Measurements from ENCODE around the gene NKAIN1. TPM values are rescaled to one million over a fixed set of nuclear protein-coding genes. Genes with fewer than 3 reads are reported as not detected.

Gene NKAIN1
- total and polyA plus RNA-seq, 2 of the 13 experiments (the other 11 are each of a cell fraction or from before 2014, with no cell fraction given): 0.29 to 0.40 TPM

- intact Hi-C loops (cut with micrococcal nuclease; ENCODE audit: unreplicated experiment): no loop called here
- Histone ChIP-seq H3K4me2 (ENCODE audit: low read depth, low read length) (no peak overlapping the region), H3K9ac (ENCODE audit: insufficient read depth, low read depth, low read length) (no peak overlapping the region), H3K27ac (ENCODE audit: extremely low read length, insufficient read depth, low read length) (no peak overlapping the region), H3K36me3 (replicated peaks in 1 of 2; ENCODE audit: control insufficient read depth in 1 of 2, insufficient read depth in 2 of 2, low read length in 2 of 2) (no peaks in the 10 kb centered on the region), H2AFZ (ENCODE audit: low read length) (no peak overlapping the region), H3K4me1 (ENCODE audit: insufficient read depth, low read length) (no peaks in the 10 kb centered on the region), H3K4me3 (replicated peaks in 1 of 3; ENCODE audit: insufficient read depth in 1 of 3, low read depth in 2 of 3, low read length in 3 of 3) (no peak overlapping the region), H3K79me2 (ENCODE audit: insufficient read depth, low read length) (no peaks in the 10 kb centered on the region), H4K20me1 (ENCODE audit: insufficient read depth, low read length) (no peaks in the 10 kb centered on the region), H3K9me3 (ENCODE audit: low read length) (no peaks in the 10 kb centered on the region), H3K27me3 (ENCODE audit: control insufficient read depth in 1 of 2, insufficient read depth in 2 of 2, low read length in 2 of 2) (peaks cover 0 to 17% of the 10 kb centered on the region in 2 experiments; a peak in 2 of 5 replicates)
- peak; percentile 77; the same call in 1 of the 2 replicates for TF ChIP-seq ZNF768 (CRISPR knock-in tag; IDR thresholded peaks at IDR 0.05)
- no peak for TF ChIP-seq ZBTB38 (CRISPR knock-in tag; IDR thresholded peaks at IDR 0.05)
- TF ChIP-seq ZNF672 (CRISPR knock-in tag; IDR thresholded peaks at IDR 0.05): no peak
- TF ChIP-seq TBP (CRISPR knock-in tag; IDR thresholded peaks at IDR 0.05): no peak
- no peak for TF ChIP-seq GZF1 (CRISPR knock-in tag; IDR thresholded peaks at IDR 0.05)
- in situ Hi-C loops (cut with HindIII; ENCODE audit: extremely low pct_ligation_motif_present, low pct_unique_long_range_greater_than_20kb): loop anchor here (5.0 to 10.0 kb wide), 2 partner anchors 137 to 235 kb away; no protein-coding TSS in a partner anchor
- ATAC-seq (no peak), DNase-seq (ENCODE audit: low spot score) (no peak), FAIRE-seq (no peak)
- BruUV-seq (replicated peaks): no TSS peak
- CTCF ChIA-PET (ENCODE audit: low intra/inter-chr PET ratio, low total read pairs): no interaction called here
- 19% methylated on average over 4 of the region's 4 CpGs for WGBS (ENCODE audit: low lambda C conversion rate)
- POLR2A ChIA-PET: no interaction called here
These were observed 49.7 kb downstream of the NKAIN1 start for GRCh38 chr1:31189696-31190674.

- ChIA-PET POLR2A (no interaction called here), CTCF (ENCODE audit: low intra/inter-chr PET ratio, low total read pairs) (interaction anchor here (1.1 to 3.1 kb wide), 4 partner anchors 46 to 239 kb away, joined by 4 to 30 read pairs (median 4); no protein-coding TSS in a partner anchor)
- no peak overlapping the region for H3K9ac ChIP-seq (ENCODE audit: insufficient read depth, low read depth, low read length)
- H3K4me2 ChIP-seq (ENCODE audit: low read depth, low read length): no peak overlapping the region
- H3K4me3 ChIP-seq (replicated peaks in 1 of 3; ENCODE audit: insufficient read depth in 1 of 3, low read depth in 2 of 3, low read length in 3 of 3): no peak overlapping the region
- intact Hi-C loops (cut with micrococcal nuclease; ENCODE audit: unreplicated experiment): loop anchor here (1.0 to 2.0 kb wide), 2 partner anchors 21 to 30 kb away; no protein-coding TSS in a partner anchor
- WGBS (ENCODE audit: low lambda C conversion rate): 37% methylated on average over 5 of the region's 6 CpGs
- no peak overlapping the region for H3K27ac ChIP-seq (ENCODE audit: extremely low read length, insufficient read depth, low read length)
- H3K27me3 ChIP-seq (ENCODE audit: control insufficient read depth in 1 of 2, insufficient read depth in 2 of 2, low read length in 2 of 2): peaks cover 1 to 24% of the 10 kb centered on the region in 2 experiments; a peak in 1 of 5 replicates
- ATAC-seq: 0 out of 3 replicates have a peak, but pooled peaks have one; percentile 8
- H3K79me2 ChIP-seq (ENCODE audit: insufficient read depth, low read length): no peaks in the 10 kb centered on the region
- in situ Hi-C loops (cut with HindIII; ENCODE audit: extremely low pct_ligation_motif_present, low pct_unique_long_range_greater_than_20kb): loop anchor here (10.0 kb wide), 1 partner anchor 241 kb away; no protein-coding TSS in a partner anchor
- H3K9me3 ChIP-seq (ENCODE audit: low read length): no peaks in the 10 kb centered on the region
- FAIRE-seq: peak; percentile 46
- H4K20me1 ChIP-seq (ENCODE audit: insufficient read depth, low read length): peaks cover 2% of the 10 kb centered on the region; the same call in 1 of the 2 replicates
- H2AFZ ChIP-seq (ENCODE audit: low read length): no peak overlapping the region
- peaks cover 14% of the 10 kb centered on the region for H3K4me1 ChIP-seq (ENCODE audit: insufficient read depth, low read length)
- DNase-seq (ENCODE audit: low spot score): peak; percentile 46
- no TSS peak for BruUV-seq (replicated peaks)
- H3K36me3 ChIP-seq (replicated peaks in 1 of 2; ENCODE audit: control insufficient read depth in 1 of 2, insufficient read depth in 2 of 2, low read length in 2 of 2): no peaks in the 10 kb centered on the region
- TF ChIP-seq ZBTB10 (CRISPR knock-in tag; IDR thresholded peaks at IDR 0.05; ENCODE audit: borderline replicate concordance): no peak
- TF ChIP-seq ZBTB49 (CRISPR knock-in tag; IDR thresholded peaks at IDR 0.05; ENCODE audit: borderline replicate concordance): no peak
- TF ChIP-seq HES4 (CRISPR knock-in tag; IDR thresholded peaks at IDR 0.05; ENCODE audit: borderline replicate concordance): no peak
- TF ChIP-seq MIER2 (CRISPR knock-in tag; IDR thresholded peaks at IDR 0.05): peak; percentile 87
These were observed 55.6 kb downstream of the NKAIN1 start for GRCh38 chr1:31183927-31184554.

Measured in HepG2 (cell line).